SK-N-SH (cell line): ENCODE data around the gene UBE2D2. TPM values are rescaled to one million over a fixed set of nuclear protein-coding genes. Genes with fewer than 3 reads are reported as not detected.

Experiments
- CTCF ChIA-PET: fragments of 300-600, 350-600 bp; formaldehyde crosslinking; extraction: SDS; loops from one replicate; lab custom pipeline; 2021; lab: Yijun Ruan, JAX
- POLR2A ChIA-PET: fragments of 350-600 bp; sonication (Branson Sonifier 250); formaldehyde crosslinking; extraction: SDS; loops from one replicate; lab custom pipeline; 2020; ENCODE audit warnings: antibody characterized with exemption, inconsistent platforms; lab: Yijun Ruan, JAX
- DNase-seq: peaks from one replicate; pipeline ENCODE4 v3.0.0; 2012
- H2AFZ ChIP-seq: fragments of 200-600 bp; sonication (generic); 2 replicates; pipeline ENCODE4 v1.8.1; 2016; ENCODE audit warnings: antibody characterized with exemption, mild to moderate bottlenecking, low read depth
- H3F3A ChIP-seq: fragments of 200-600 bp; sonication (generic); replicated peaks from 2 replicates; pipeline ENCODE3; 2016; ENCODE audit warnings: antibody characterized with exemption, mild to moderate bottlenecking; ENCODE audit not compliant: insufficient read depth
- H3K27ac ChIP-seq, 2 experiments: fragments of 200-500 bp in 1 of 2; fragments of 200-600 bp in 1 of 2; sonication (Bioruptor generic) in 1 of 2; sonication (generic), shearing (Covaris generic) in 1 of 2; 2 replicates each; pipeline versions ENCODE4 v1.5.1 to v1.6.1; 2014 to 2016; ENCODE audit warnings: low read depth in 2 of 2, inconsistent platforms in 1 of 2, low read length in 1 of 2, mild to moderate bottlenecking in 1 of 2, mixed read lengths in 1 of 2
- H3K27me3 ChIP-seq: fragments of 200-600 bp; sonication (generic), shearing (Covaris generic); 2 replicates; pipeline ENCODE4 v1.6.1; 2016; ENCODE audit warnings: mixed run types; ENCODE audit not compliant: insufficient read depth
- H3K36me3 ChIP-seq, 2 experiments: fragments of 200-500 bp in 1 of 2; fragments of 200-600 bp in 1 of 2; sonication (Bioruptor generic) in 1 of 2; sonication (generic) in 1 of 2; replicated peaks in 1 of 2; 2 replicates each; pipeline versions ENCODE3 to v1.5.1; 2014 to 2016; ENCODE audit warnings: low read length in 1 of 2, mild to moderate bottlenecking in 1 of 2; ENCODE audit not compliant: insufficient read depth in 2 of 2, control insufficient read depth in 1 of 2
- H3K4me1 ChIP-seq, 2 experiments: fragments of 200-500 bp in 1 of 2; fragments of 200-600 bp in 1 of 2; sonication (Bioruptor generic) in 1 of 2; sonication (generic), shearing (Covaris generic) in 1 of 2; 2 replicates each; pipeline versions ENCODE4 v1.5.1 to v1.6.1; 2014 to 2016; ENCODE audit warnings: low read depth in 1 of 2, low read length in 1 of 2, mixed run types in 1 of 2; ENCODE audit not compliant: insufficient read depth in 2 of 2, control insufficient read depth in 1 of 2
- H3K4me2 ChIP-seq: fragments of 200-600 bp; sonication (generic), shearing (Covaris generic); 2 replicates; pipeline ENCODE4 v1.6.1; 2017; ENCODE audit warnings: mixed run types
- H3K4me3 ChIP-seq, 2 experiments: fragments of 200-500 bp in 1 of 2; fragments of 200-600 bp in 1 of 2; sonication (Bioruptor generic) in 1 of 2; sonication (generic), shearing (Covaris generic) in 1 of 2; 2 replicates each; pipeline versions ENCODE4 v1.5.1 to v1.8.1; 2014 to 2016; ENCODE audit warnings: low read depth in 2 of 2, inconsistent platforms in 1 of 2, low read length in 1 of 2, mild to moderate bottlenecking in 1 of 2, mixed read lengths in 1 of 2, moderate library complexity in 1 of 2
- H3K79me2 ChIP-seq: fragments of 200-600 bp; sonication (generic); 2 replicates; pipeline ENCODE4 v1.8.1; 2017; ENCODE audit warnings: mild to moderate bottlenecking; ENCODE audit not compliant: insufficient read depth
- H3K9ac ChIP-seq: fragments of 200-600 bp; sonication (generic); 2 replicates; pipeline ENCODE4 v1.6.1; 2017; ENCODE audit warnings: mixed run types
- H3K9me2 ChIP-seq: fragments of 200-600 bp; sonication (generic); 2 replicates; pipeline ENCODE4 v1.6.1; 2017; ENCODE audit warnings: mixed run types
- H3K9me3 ChIP-seq: fragments of 200-600 bp; sonication (generic); 2 replicates; pipeline ENCODE4 v1.6.1; 2017; ENCODE audit warnings: mixed run types, mild to moderate bottlenecking, moderate library complexity
- H4K20me1 ChIP-seq: fragments of 200-600 bp; sonication (generic); 2 replicates; pipeline ENCODE4 v1.6.1; 2017; ENCODE audit warnings: mild to moderate bottlenecking, mixed run types; ENCODE audit not compliant: insufficient read depth
- CHD2 ChIP-seq: fragments of 150-350 bp; IDR thresholded peaks from 2 replicates; pipeline ENCODE4 v1.6.1; 2018; ENCODE audit warnings: low read length; ENCODE audit not compliant: partially characterized antibody
- CTCF ChIP-seq: fragments of 200-600 bp; sonication (generic); IDR thresholded peaks from 2 replicates; pipeline ENCODE4 v1.6.1; 2017; ENCODE audit warnings: antibody characterized with exemption, mild to moderate bottlenecking, moderate library complexity
- ELF1 ChIP-seq: IDR thresholded peaks from 2 replicates; pipeline ENCODE4 v1.4.0; 2012
- FOXJ3 ChIP-seq: sonication (generic); formaldehyde crosslinking; IDR thresholded peaks from 2 replicates; pipeline ENCODE4 v1.5.1; 2020; ENCODE audit warnings: mild to moderate bottlenecking, missing genetic modification reagents
- GATA2 ChIP-seq: sonication (generic); formaldehyde crosslinking; IDR thresholded peaks from 2 replicates; pipeline ENCODE4 v1.5.0; 2020; ENCODE audit warnings: mild to moderate bottlenecking, missing genetic modification reagents
- IRF3 ChIP-seq: fragments of 150-350 bp; IDR thresholded peaks from 2 replicates; pipeline ENCODE4 v1.6.1; 2016; ENCODE audit warnings: mild to moderate bottlenecking, low read depth, low read length
- JUND ChIP-seq: IDR thresholded peaks from 2 replicates; pipeline ENCODE4 v1.4.0; 2012
- MAX ChIP-seq: IDR thresholded peaks from 2 replicates; pipeline ENCODE4 v1.4.0; 2012; ENCODE audit warnings: low read depth
- NFIC ChIP-seq: IDR thresholded peaks from 2 replicates; pipeline ENCODE4 v1.4.0; 2012; ENCODE audit warnings: borderline replicate concordance
- NRF1 ChIP-seq: IDR thresholded peaks from 2 replicates; pipeline ENCODE4 v1.6.1; 2012; ENCODE audit warnings: low read depth, mild to moderate bottlenecking, low read length
- PBX3 ChIP-seq: IDR thresholded peaks from 2 replicates; pipeline ENCODE4; 2012
- POLR2AphosphoS5 ChIP-seq: IDR thresholded peaks from 2 replicates; pipeline ENCODE4 v1.6.1; 2012; ENCODE audit warnings: low read depth, low read length
- RAD21 ChIP-seq: IDR thresholded peaks from 2 replicates; pipeline ENCODE4 v1.6.1; 2012; ENCODE audit warnings: mild to moderate bottlenecking, low read length
- RCOR1 ChIP-seq: fragments of 150-350 bp; IDR thresholded peaks from 2 replicates; pipeline ENCODE4 v1.6.1; 2017; ENCODE audit warnings: antibody characterized with exemption, low read length
- RFX5 ChIP-seq: IDR thresholded peaks from 2 replicates; pipeline ENCODE4 v1.6.1; 2012; ENCODE audit warnings: mild to moderate bottlenecking, improper control_type of control experiment, low read length
- RXRA ChIP-seq: IDR thresholded peaks from 2 replicates; pipeline ENCODE4 v1.4.0; 2012; ENCODE audit warnings: low read depth, mild to moderate bottlenecking, borderline replicate concordance
- SIN3A ChIP-seq: IDR thresholded peaks from 2 replicates; pipeline ENCODE4 v1.6.1; 2012; ENCODE audit warnings: low read depth, mild to moderate bottlenecking, low read length, moderate library complexity, borderline replicate concordance
- SMC3 ChIP-seq: IDR thresholded peaks from 2 replicates; pipeline ENCODE4 v1.6.1; 2012; ENCODE audit warnings: low read depth, low read length, improper control_type of control experiment
- TAF1 ChIP-seq: IDR thresholded peaks from 2 replicates; pipeline ENCODE4 v1.6.1; 2012; ENCODE audit warnings: low read depth, mild to moderate bottlenecking, low read length, moderate library complexity, borderline replicate concordance
- TCF12 ChIP-seq: IDR thresholded peaks from 2 replicates; pipeline ENCODE4 v1.4.0; 2012
- TEAD4 ChIP-seq: IDR thresholded peaks from 2 replicates; pipeline ENCODE4 v1.4.0; 2012; ENCODE audit warnings: mild to moderate bottlenecking, borderline replicate concordance; ENCODE audit not compliant: insufficient read depth
- USF1 ChIP-seq: IDR thresholded peaks from 2 replicates; pipeline ENCODE4 v1.4.0; 2012; ENCODE audit warnings: low read depth, borderline replicate concordance
- USF2 ChIP-seq: fragments of 150-350 bp; IDR thresholded peaks from 2 replicates; pipeline ENCODE4 v1.6.1; 2017; ENCODE audit warnings: antibody characterized with exemption, low read length, low read depth, borderline replicate concordance
- YY1 ChIP-seq: IDR thresholded peaks from 2 replicates; pipeline ENCODE4 v1.4.0; 2012; ENCODE audit warnings: low read depth, mild to moderate bottlenecking
- ZBTB33 ChIP-seq: IDR thresholded peaks from 2 replicates; pipeline ENCODE4 v1.4.0; 2012; ENCODE audit warnings: low read depth, borderline replicate concordance
- WGBS: methylation state at CpG from one replicate; pipeline ENCODE4 v1.1.6; 2017; ENCODE audit warnings: low lambda C conversion rate; 5-methylcytosine and 5-hydroxymethylcytosine counted together
- polyA plus RNA-seq, 3 experiments: library from polyadenylated mRNA; depleted of rRNA; stranded (reverse); fragments of >200 nt; gene quantifications; 2 replicates each; pipeline ENCODE4 v1.2.3, GENCODE V29; 2012

The UBE2D2 gene
- polyA plus RNA-seq, 1 of the 3 experiments (the other 2 are of a cell fraction): 24.5 TPM

GRCh38 chr5:139651853-139652787, 91.0 kb downstream of the UBE2D2 start:
- peak overlapping the region; percentile 65; the same call in 1 of the 2 replicates for H3K9ac ChIP-seq
- CTCF ChIA-PET: interaction anchor here (1.4 to 20.6 kb wide), 10 partner anchors 8 to 115 kb away, joined by 5 to 238 read pairs (median 16); no protein-coding TSS in a partner anchor
- H3K4me3 ChIP-seq: peak overlapping the region; percentile 19 to 91; a peak in 3 of 4 replicates
- no peaks in the 10 kb centered on the region for H3K27me3 ChIP-seq
- peaks cover 45% of the 10 kb centered on the region for H3F3A ChIP-seq
- no peak overlapping the region for H2AFZ ChIP-seq
- POLR2A ChIA-PET: interaction anchor here (0.7 to 6.9 kb wide), 5 partner anchors 9 to 57 kb away, joined by 4 to 130 read pairs (median 8); no protein-coding TSS in a partner anchor
- H3K79me2 ChIP-seq: peaks cover 93% of the 10 kb centered on the region
- no peaks in the 10 kb centered on the region for H3K9me2 ChIP-seq
- H3K4me2 ChIP-seq: peak overlapping the region; percentile 98
- H3K36me3 ChIP-seq: peaks cover 0 to 4% of the 10 kb centered on the region in 2 experiments
- DNase-seq: peak; percentile 89
- H3K9me3 ChIP-seq: no peaks in the 10 kb centered on the region
- peaks cover 48% of the 10 kb centered on the region for H4K20me1 ChIP-seq
- H3K4me1 ChIP-seq: peaks cover 54 to 66% of the 10 kb centered on the region in 2 experiments
- H3K27ac ChIP-seq: peak overlapping the region; percentile 78 to 96
- WGBS: under 1% methylated on average over 23 of the region's 23 CpGs
- TF ChIP-seq ZBTB33: no peak
- no peak for TF ChIP-seq SIN3A
- peak; percentile 63; the same call in 1 of the 2 replicates for TF ChIP-seq USF1
- TF ChIP-seq RAD21: no peak
- no peak for TF ChIP-seq ELF1
- TF ChIP-seq GATA2 (CRISPR knock-in tag): no peak
- no peak for TF ChIP-seq IRF3
- 0 out of 2 replicates have a peak, but pooled peaks have one; percentile 33 for TF ChIP-seq NRF1
- no peak for TF ChIP-seq SMC3
- no peak for TF ChIP-seq FOXJ3
- peak; percentile 21; the same call in 1 of the 2 replicates for TF ChIP-seq PBX3
- no peak for TF ChIP-seq CTCF
- no peak for TF ChIP-seq TAF1
- TF ChIP-seq NFIC: no peak
- TF ChIP-seq CHD2: no peak
- no peak for TF ChIP-seq YY1
- TF ChIP-seq TCF12: peak; percentile 36; the same call in 1 of the 2 replicates
- peak; percentile 17; the same call in 1 of the 2 replicates for TF ChIP-seq MAX
- no peak for TF ChIP-seq TEAD4
- TF ChIP-seq RFX5: no peak
- TF ChIP-seq RXRA: no peak
- no peak for TF ChIP-seq USF2
- no peak for TF ChIP-seq JUND
- no peak for TF ChIP-seq RCOR1
- TF ChIP-seq POLR2AphosphoS5: no peak
